Neural crest cell (in vitro differentiated cells): ENCODE data around the gene SLC37A4. TPM values are rescaled to one million over a fixed set of nuclear protein-coding genes. Genes with fewer than 3 reads are reported as not detected.
"Not testable (repeated sequence)": the region's sequence is repeated elsewhere in the genome, so short reads cannot be mapped to it uniquely, and the experiment has no call there.

ENCODE experiments used
- DNase-seq: peaks from one replicate; pipeline ENCODE4 v3.0.0; 2021; ENCODE audit warnings: low read depth, mixed read lengths, low spot score
- H3K27ac Mint-ChIP-seq: one replicate; pipeline ENCODE4 v1.8.0; 2021; ENCODE audit warnings: mild to moderate bottlenecking, mixed read lengths; ENCODE audit not compliant: unreplicated experiment
- H3K27me3 Mint-ChIP-seq: 2 replicates; pipeline ENCODE4 v1.8.0; 2021; ENCODE audit warnings: low read depth, mild to moderate bottlenecking, mixed read lengths
- H3K36me3 Mint-ChIP-seq: 2 replicates; pipeline ENCODE4 v1.8.0; 2021; ENCODE audit warnings: low read depth, mild to moderate bottlenecking, mixed read lengths
- H3K4me1 Mint-ChIP-seq: 2 replicates; pipeline ENCODE4 v1.8.0; 2021; ENCODE audit warnings: mixed read lengths
- H3K4me3 Mint-ChIP-seq: one replicate; pipeline ENCODE4 v1.8.0; 2021; ENCODE audit warnings: mild to moderate bottlenecking, mixed read lengths
- H3K9me3 Mint-ChIP-seq: 2 replicates; pipeline ENCODE4 v1.8.0; 2021; ENCODE audit warnings: mixed read lengths
- total RNA-seq: library from RNA; stranded (reverse); gene quantifications from 2 replicates; pipeline ENCODE4 v1.2.1, GENCODE V29; 2021
- TF ChIP-seq, protein P1 (sequence below): fragments of 200-600 bp; sonication (generic); conservative IDR thresholded peaks from 2 replicates; pipeline ENCODE4 v1.5.0; 2021; ENCODE audit warnings: antibody characterized with exemption, mild to moderate bottlenecking

The SLC37A4 gene
- total RNA-seq, 1 donor from 2014 or later, result 50.3 TPM

DNA sequence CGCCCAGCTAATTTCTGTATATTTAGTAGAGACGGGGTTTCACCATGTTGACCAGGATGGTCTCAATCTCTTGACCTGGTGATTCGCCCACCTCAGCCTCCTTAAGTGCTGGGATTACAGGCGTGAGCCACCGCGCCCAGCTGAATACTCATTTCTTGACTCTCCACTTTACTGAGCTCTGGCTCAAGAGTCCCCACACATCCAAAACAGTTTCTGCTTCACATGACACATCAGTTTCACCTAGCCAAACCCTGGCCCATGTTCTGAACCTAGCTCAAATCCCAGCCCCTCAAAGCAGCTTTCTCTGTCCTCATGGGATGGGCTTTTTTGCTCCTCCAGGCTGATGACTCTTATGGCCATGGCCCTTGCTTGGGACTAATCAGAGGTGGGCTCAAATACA lies 16.5 kb upstream of the SLC37A4 start:
- Mint-ChIP-seq H3K27me3 (no peaks in the 10 kb centered on the region), H3K27ac (no peak overlapping the region), H3K36me3 (peaks cover 16% of the 10 kb centered on the region), H3K4me3 (no peak overlapping the region), H3K9me3 (no peaks in the 10 kb centered on the region), H3K4me1 (no peaks in the 10 kb centered on the region)
- DNase-seq, result no peak
- TF ChIP-seq, protein P1, sequence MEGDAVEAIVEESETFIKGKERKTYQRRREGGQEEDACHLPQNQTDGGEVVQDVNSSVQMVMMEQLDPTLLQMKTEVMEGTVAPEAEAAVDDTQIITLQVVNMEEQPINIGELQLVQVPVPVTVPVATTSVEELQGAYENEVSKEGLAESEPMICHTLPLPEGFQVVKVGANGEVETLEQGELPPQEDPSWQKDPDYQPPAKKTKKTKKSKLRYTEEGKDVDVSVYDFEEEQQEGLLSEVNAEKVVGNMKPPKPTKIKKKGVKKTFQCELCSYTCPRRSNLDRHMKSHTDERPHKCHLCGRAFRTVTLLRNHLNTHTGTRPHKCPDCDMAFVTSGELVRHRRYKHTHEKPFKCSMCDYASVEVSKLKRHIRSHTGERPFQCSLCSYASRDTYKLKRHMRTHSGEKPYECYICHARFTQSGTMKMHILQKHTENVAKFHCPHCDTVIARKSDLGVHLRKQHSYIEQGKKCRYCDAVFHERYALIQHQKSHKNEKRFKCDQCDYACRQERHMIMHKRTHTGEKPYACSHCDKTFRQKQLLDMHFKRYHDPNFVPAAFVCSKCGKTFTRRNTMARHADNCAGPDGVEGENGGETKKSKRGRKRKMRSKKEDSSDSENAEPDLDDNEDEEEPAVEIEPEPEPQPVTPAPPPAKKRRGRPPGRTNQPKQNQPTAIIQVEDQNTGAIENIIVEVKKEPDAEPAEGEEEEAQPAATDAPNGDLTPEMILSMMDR, result no peak

DNA sequence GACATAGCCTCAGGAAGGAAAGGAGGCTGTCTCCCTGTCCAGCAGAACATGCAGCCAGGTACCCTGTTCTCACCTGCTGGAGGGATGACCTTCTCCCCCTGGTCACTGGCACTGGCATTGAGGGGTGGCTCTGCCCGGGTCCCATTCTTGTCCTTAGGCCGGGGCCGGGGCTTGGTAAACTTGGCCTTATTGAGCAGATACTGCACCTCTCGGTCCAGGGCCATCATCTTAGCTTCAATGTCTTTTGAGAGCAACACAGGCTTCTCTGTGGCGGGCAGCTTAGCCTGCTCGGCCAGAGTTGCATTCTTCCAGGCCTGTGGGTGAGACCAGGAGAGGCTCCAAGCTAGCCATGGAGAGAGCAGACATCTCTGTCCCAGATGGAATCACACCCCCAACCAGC lies 15.8 kb upstream of the SLC37A4 start:
- Mint-ChIP-seq H3K4me3 (no peak overlapping the region), H3K36me3 (peaks cover 14% of the 10 kb centered on the region)
- TF ChIP-seq, protein P1, result no peak

DNA sequence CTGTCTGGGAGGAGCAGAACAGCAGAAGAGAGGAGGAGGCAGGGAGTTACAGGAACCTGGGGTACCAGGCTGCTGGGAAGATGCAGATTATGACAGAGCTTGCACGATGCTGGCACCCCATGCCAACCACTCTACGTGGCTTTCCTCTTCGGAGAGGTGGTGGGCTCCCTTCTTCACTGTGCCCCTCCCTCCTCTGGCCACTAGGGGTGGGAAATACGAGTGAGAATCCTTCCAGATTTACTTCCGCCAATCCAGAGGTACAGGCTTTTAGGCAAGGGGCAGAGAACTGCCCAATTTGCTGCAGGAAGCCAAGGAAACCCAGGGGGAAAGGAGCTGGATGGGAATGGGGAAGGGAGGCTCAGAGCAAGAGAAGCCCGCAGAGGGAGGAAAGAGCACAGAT lies 14.0 kb upstream of the SLC37A4 start:
- Mint-ChIP-seq H3K4me3 (no peak overlapping the region), H3K9me3 (no peaks in the 10 kb centered on the region), H3K36me3 (peaks cover 12% of the 10 kb centered on the region), H3K27ac (no peak overlapping the region), H3K4me1 (no peaks in the 10 kb centered on the region), H3K27me3 (no peaks in the 10 kb centered on the region)
- DNase-seq, result no peak
- TF ChIP-seq, protein P1, result peak; percentile 49

More for the DNA sequence above, 15.8 kb upstream of the SLC37A4 start:
- Mint-ChIP-seq H3K9me3 (no peaks in the 10 kb centered on the region), H3K27me3 (no peaks in the 10 kb centered on the region), H3K4me1 (no peaks in the 10 kb centered on the region), H3K27ac (no peak overlapping the region)
- no peak for DNase-seq

DNA sequence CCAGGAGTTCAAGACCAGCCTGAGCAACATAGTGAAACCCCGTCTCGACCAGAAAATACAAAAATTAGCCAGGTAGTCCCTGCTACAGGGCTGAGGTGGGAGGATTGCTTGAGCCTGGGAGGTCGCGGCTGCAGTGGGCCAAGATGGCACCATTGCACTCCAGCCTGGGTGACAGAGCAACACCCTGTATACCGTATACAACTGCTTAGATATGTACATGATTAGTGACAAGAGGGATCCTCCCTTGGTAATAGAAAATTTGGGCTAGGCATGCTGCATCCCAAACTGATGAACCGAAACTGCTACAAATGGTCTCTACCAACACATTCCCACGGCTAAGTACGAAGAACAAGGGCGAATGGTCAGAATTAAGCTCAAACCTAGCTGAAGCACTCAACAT lies 12.2 kb upstream of the SLC37A4 start:
- no peak overlapping the region for H3K27ac Mint-ChIP-seq
- no peaks in the 10 kb centered on the region for H3K4me1 Mint-ChIP-seq

DNA sequence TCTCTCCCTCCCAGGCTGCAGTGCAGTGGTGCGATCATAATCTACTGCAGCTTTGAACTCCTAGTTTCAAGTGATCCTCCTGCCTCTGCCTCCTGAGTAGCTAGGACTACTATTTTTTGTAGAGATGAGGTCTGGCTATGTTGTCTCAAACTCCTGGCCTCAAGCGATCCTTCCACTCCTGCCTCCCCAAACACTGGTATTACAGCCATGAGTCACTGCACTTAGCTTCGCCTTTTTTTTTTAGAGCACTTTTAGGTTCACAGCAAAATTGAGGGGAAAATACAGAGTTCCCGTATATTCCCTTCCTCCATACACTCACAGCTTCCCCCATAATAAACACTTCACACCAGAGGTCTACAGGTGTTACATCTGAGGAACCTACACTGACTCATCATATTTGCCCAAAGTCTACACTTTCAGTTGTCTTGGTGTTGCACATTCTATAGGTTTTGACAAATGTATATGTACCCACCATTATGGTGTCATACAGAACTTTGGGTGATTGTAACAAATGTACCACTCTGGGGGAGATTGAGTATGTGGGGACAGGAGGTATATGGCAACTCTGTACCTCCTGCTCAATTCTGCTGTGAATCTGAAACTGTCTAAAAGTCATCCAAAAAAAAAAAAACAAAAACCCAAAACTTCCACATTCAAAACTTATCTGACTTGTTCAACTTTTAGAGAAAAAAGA lies 11.3 kb upstream of the SLC37A4 start:
- Mint-ChIP-seq H3K36me3 (peaks cover 4% of the 10 kb centered on the region), H3K4me3 (no peak overlapping the region), H3K4me1 (no peaks in the 10 kb centered on the region), H3K27ac (peak overlapping the region; percentile 32), H3K9me3 (no peaks in the 10 kb centered on the region), H3K27me3 (no peaks in the 10 kb centered on the region)
- DNase-seq, result no peak
- TF ChIP-seq, protein P1, result no peak

More for the DNA sequence above, 12.2 kb upstream of the SLC37A4 start:
- H3K9me3 Mint-ChIP-seq, result no peaks in the 10 kb centered on the region
- H3K27me3 Mint-ChIP-seq, result no peaks in the 10 kb centered on the region
- H3K4me3 Mint-ChIP-seq, result no peak overlapping the region
- peaks cover 9% of the 10 kb centered on the region for H3K36me3 Mint-ChIP-seq
- no peak for DNase-seq
- TF ChIP-seq, protein P1, result no peak

GRCh38 chr11:119039471-119039870 lies 8.8 kb upstream of the SLC37A4 start:
- H3K4me1 Mint-ChIP-seq, H3K36me3 Mint-ChIP-seq, DNase-seq, H3K4me3 Mint-ChIP-seq, H3K27me3 Mint-ChIP-seq, H3K9me3 Mint-ChIP-seq, H3K27ac Mint-ChIP-seq: not testable (repeated sequence)
